A549 (cell line): Measurements from ENCODE around the gene CETP. TPM values are rescaled to one million over a fixed set of nuclear protein-coding genes. Genes with fewer than 3 reads are reported as not detected.

ENCODE experiments used
- ATAC-seq, 2 experiments: fragments of 200-7000 bp in 1 of 2; fragments of >200 bp in 1 of 2; cut with Nextera tagmentation in 1 of 2; cut with Tn5 transposase in 1 of 2; 3 replicates each; pipeline versions ENCODE4 v1.8.0 to v1.9.1; 2018 to 2020; ENCODE audit warnings: mild to moderate bottlenecking in 1 of 2, moderate library complexity in 1 of 2
- CTCF ChIA-PET: fragments of 300-600 bp; sonication (Branson Sonifier 250); formaldehyde crosslinking; extraction: SDS; loops from one replicate; lab custom pipeline; 2021; ENCODE audit warnings: antibody characterized with exemption, inconsistent platforms; lab: Yijun Ruan, JAX
- POLR2A ChIA-PET: fragments of 350-600 bp; formaldehyde crosslinking; extraction: SDS; loops from one replicate; lab custom pipeline; 2021; ENCODE audit warnings: antibody characterized with exemption, inconsistent platforms; lab: Yijun Ruan, JAX
- DNase-seq, 2 experiments: peaks; one replicate each; pipeline versions ENCODE4 v3.0.0 to v3.0.0-alpha.2; 2011 to 2016; ENCODE audit warnings: low read depth in 1 of 2, low spot score in 1 of 2
- FAIRE-seq: peaks from 2 replicates; lab custom pipeline; 2011; peaks lifted over from hg19 to GRCh38; lab: Jason Lieb, UNC
- H3K27ac ChIP-seq, 2 experiments: fragments of >200 bp; sonication (Bioruptor Twin); formaldehyde crosslinking; 3 replicates each; pipeline ENCODE4 v1.5.1; 2016 to 2017
- H3K4me1 ChIP-seq: fragments of >200 bp; sonication (Bioruptor Twin); formaldehyde crosslinking; 3 replicates; pipeline ENCODE4 v1.6.1; 2016
- H3K4me2 ChIP-seq: fragments of >200 bp; sonication (Bioruptor Twin); formaldehyde crosslinking; 3 replicates; pipeline ENCODE4 v1.6.1; 2016
- H3K4me3 ChIP-seq: fragments of >200 bp; sonication (Bioruptor Twin); formaldehyde crosslinking; 3 replicates; pipeline ENCODE4 v1.5.1; 2016
- H3K9me3 ChIP-seq: fragments of >200 bp; sonication (Bioruptor Twin); formaldehyde crosslinking; 3 replicates; pipeline ENCODE4 v1.6.1; 2016
- BCL3 ChIP-seq: fragments of >200 bp; sonication (Bioruptor Twin); formaldehyde crosslinking; IDR thresholded peaks from 3 replicates; pipeline ENCODE4 v1.6.1; 2016
- BHLHE40 ChIP-seq: IDR thresholded peaks from 2 replicates; pipeline ENCODE4 v1.6.1; 2012; ENCODE audit warnings: low read depth, low read length, inconsistent platforms
- CBX8 ChIP-seq: fragments of 200-600 bp; sonication (generic); IDR thresholded peaks from 2 replicates; pipeline ENCODE4 v1.6.1; 2016
- CEBPB ChIP-seq, 2 experiments: fragments of >200 bp in 1 of 2; sonication (Bioruptor Twin) in 1 of 2; formaldehyde crosslinking in 1 of 2; IDR thresholded peaks; 2 replicates each; pipeline ENCODE4 v1.6.1; 2012 to 2016
- EP300 ChIP-seq, 2 experiments: fragments of >200 bp; sonication (Bioruptor Twin); formaldehyde crosslinking; IDR thresholded peaks; 2 replicates in 1 of 2; 3 replicates in 1 of 2; pipeline ENCODE4 v1.6.1; 2016 to 2017
- ESRRA ChIP-seq: fragments of 150-350 bp; IDR thresholded peaks from 2 replicates; pipeline ENCODE4 v1.6.1; 2014; ENCODE audit warnings: mild to moderate bottlenecking, low read length, borderline replicate concordance
- GATA3 ChIP-seq: IDR thresholded peaks from 2 replicates; pipeline ENCODE4 v1.6.1; 2012; ENCODE audit warnings: borderline replicate concordance
- HDAC2 ChIP-seq: fragments of 200-600 bp; sonication (generic); IDR thresholded peaks from 2 replicates; pipeline ENCODE4 v1.6.1; 2016
- HES2 ChIP-seq: fragments of >200 bp; sonication (Bioruptor Twin); formaldehyde crosslinking; IDR thresholded peaks from 2 replicates; pipeline ENCODE4 v1.6.1; 2016
- HOXB13 ChIP-seq: fragments of 250-450 bp; sonication (Bioruptor Pico); IDR thresholded peaks from 2 replicates; pipeline ENCODE4 v1.5.0; 2020; ENCODE audit warnings: low read depth, mild to moderate bottlenecking, moderate library complexity
- JUNB ChIP-seq: fragments of >200 bp; sonication (Bioruptor Twin); formaldehyde crosslinking; IDR thresholded peaks from 2 replicates; pipeline ENCODE4 v1.6.1; 2016
- KDM5A ChIP-seq: fragments of 200-600 bp; sonication (generic); IDR thresholded peaks from 2 replicates; pipeline ENCODE4 v1.6.1; 2016; ENCODE audit warnings: antibody characterized with exemption, mild to moderate bottlenecking
- MAFK ChIP-seq: fragments of 450-650 bp; IDR thresholded peaks from 2 replicates; pipeline ENCODE4 v1.6.1; 2014; ENCODE audit not compliant: partially characterized antibody
- NFE2L2 ChIP-seq: fragments of 150-350 bp; conservative IDR thresholded peaks from 2 replicates; pipeline ENCODE4 v1.6.1; 2014; ENCODE audit warnings: low read length
- POLR2AphosphoS2 ChIP-seq: conservative IDR thresholded peaks from 2 replicates; pipeline ENCODE4 v1.6.1; 2012; ENCODE audit warnings: low read length, improper control_type of control experiment, inconsistent platforms
- RCOR1 ChIP-seq: fragments of 150-350 bp; IDR thresholded peaks from 2 replicates; pipeline ENCODE4 v1.6.1; 2014; ENCODE audit warnings: antibody characterized with exemption, low read length, low read depth
- REST ChIP-seq: fragments of 200-600 bp; sonication (generic); IDR thresholded peaks from 2 replicates; pipeline ENCODE4 v1.6.1; 2016; ENCODE audit warnings: antibody characterized with exemption, mild to moderate bottlenecking, moderate library complexity
- RNF2 ChIP-seq: fragments of 200-600 bp; sonication (generic); IDR thresholded peaks from 2 replicates; pipeline ENCODE4 v1.6.1; 2016; ENCODE audit warnings: low read depth, mild to moderate bottlenecking, antibody characterized with exemption, moderate library complexity, borderline replicate concordance
- SREBF2 ChIP-seq: fragments of 450-650 bp; IDR thresholded peaks from 2 replicates; pipeline ENCODE4 v1.6.1; 2014; ENCODE audit warnings: mild to moderate bottlenecking, moderate library complexity
- ZFP36 ChIP-seq: fragments of 450-650 bp; IDR thresholded peaks from 2 replicates; pipeline ENCODE4 v1.6.1; 2014; ENCODE audit warnings: borderline replicate concordance; ENCODE audit not compliant: partially characterized antibody
- ZNF302 ChIP-seq: fragments of 250-450 bp; sonication (Bioruptor Pico); IDR thresholded peaks from 2 replicates; pipeline ENCODE4 v1.9.0; 2021; ENCODE audit warnings: inconsistent platforms, mild to moderate bottlenecking, moderate library complexity
- ZSCAN20 ChIP-seq: fragments of 250-450 bp; sonication (Bioruptor Pico); IDR thresholded peaks from 2 replicates; pipeline ENCODE4 v1.8.0; 2022; ENCODE audit warnings: mild to moderate bottlenecking, moderate library complexity
- WGBS: methylation state at CpG from one replicate; pipeline ENCODE4 v1.1.6; 2017; ENCODE audit errors: missing lambda C conversion rate; 5-methylcytosine and 5-hydroxymethylcytosine counted together
- polyA plus RNA-seq, 4 experiments: library from polyadenylated mRNA; depleted of rRNA in 3 of 4; stranded (reverse); fragments of >200 nt; fragmentation: RNase III in 1 of 4; extraction: RNeasy Plus Mini Kit Qiagen cat#74134 plus additional on column Dnase treatment in 1 of 4; gene quantifications; 2 replicates in 3 of 4; 3 replicates in 1 of 4; pipeline ENCODE4 v1.2.3, GENCODE V29; 2011 to 2017
- TF ChIP-seq, protein P1 (sequence below): IDR thresholded peaks from 2 replicates; pipeline ENCODE4 v1.6.1; 2012
- TF ChIP-seq, protein P2 (sequence below): fragments of 150-350 bp; IDR thresholded peaks from 2 replicates; pipeline ENCODE4 v1.6.1; 2014; ENCODE audit warnings: low read depth, mild to moderate bottlenecking, low read length

CETP gene
- polyA plus RNA-seq, 2 of the 4 experiments (the other 2 are of a cell fraction), result not detected

GRCh38 chr16:56915336-56916119 is 46.2 kb upstream of the CETP start:
- ChIA-PET POLR2A (interaction anchor here (1.0 kb wide), 1 partner anchor 16 kb away, joined by 5 read pairs; the partner anchor contains the start of gene HERPUD1), CTCF (interaction anchor here (1.3 kb wide), 1 partner anchor 14 kb away, joined by 3 read pairs; no protein-coding TSS in a partner anchor)
- Histone ChIP-seq H3K4me2 (no peak overlapping the region), H3K27ac (no peak overlapping the region), H3K4me3 (no peak overlapping the region), H3K4me1 (no peaks in the 10 kb centered on the region), H3K9me3 (no peaks in the 10 kb centered on the region)
- WGBS, result 57% methylated on average over 13 of the region's 13 CpGs
- no peak for ATAC-seq
- FAIRE-seq, result no peak
- TF ChIP-seq SREBF2 (no peak), ZFP36 (no peak), RCOR1 (no peak), NFE2L2 (no peak), ESRRA (no peak), REST (no peak), CBX8 (no peak), POLR2AphosphoS2 (no peak), HDAC2 (no peak), RNF2 (no peak), BCL3 (no peak)
- TF ChIP-seq, protein P1, sequence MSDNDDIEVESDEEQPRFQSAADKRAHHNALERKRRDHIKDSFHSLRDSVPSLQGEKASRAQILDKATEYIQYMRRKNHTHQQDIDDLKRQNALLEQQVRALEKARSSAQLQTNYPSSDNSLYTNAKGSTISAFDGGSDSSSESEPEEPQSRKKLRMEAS, result no peak
- DNase-seq, result no peak

DNA sequence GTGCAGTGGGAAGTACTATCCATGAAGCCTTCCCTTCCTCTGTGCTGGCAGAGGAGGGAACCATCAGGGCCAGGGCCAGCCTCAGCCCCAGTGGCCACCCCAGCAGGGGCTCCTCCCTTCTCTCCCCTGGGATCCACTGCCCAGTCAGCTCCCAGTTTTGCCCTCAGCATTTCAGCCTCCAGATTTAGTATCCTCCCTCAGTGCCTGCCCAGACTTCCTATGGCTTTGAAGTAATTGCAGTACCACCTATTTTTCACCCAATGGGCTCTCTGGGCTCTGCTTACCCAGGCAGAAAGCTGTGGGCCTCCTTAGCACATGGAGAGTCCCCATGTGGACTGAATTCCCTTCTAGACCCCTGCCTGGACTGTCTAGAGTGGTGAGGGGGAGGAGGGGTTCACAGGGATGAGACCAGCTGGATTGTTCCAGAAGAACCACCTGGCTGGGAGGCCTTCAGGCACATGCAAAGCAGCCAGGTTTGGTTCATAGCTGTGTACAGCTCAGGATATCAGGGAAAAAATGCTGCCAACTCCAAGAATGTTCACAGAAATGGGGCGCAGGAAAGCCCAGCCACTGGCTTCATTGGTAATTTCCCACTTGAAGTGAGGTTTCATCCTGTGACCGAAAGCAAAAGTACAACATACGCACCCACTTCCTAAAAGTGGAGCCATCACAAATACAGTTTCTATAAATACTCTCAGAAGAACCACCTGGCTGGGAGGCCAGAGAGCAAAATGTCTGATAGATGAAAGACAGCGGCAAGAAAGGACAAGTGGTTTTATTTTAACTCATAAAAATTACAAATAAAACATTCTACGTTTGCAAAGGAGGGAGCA is 45.0 kb upstream of the CETP start:
- H3K4me2 ChIP-seq, result no peak overlapping the region
- POLR2A ChIA-PET, result no interaction called here
- CTCF ChIA-PET, result interaction anchor here (0.6 to 2.3 kb wide), 4 partner anchors 11 to 124 kb away, joined by 3 to 5 read pairs (median 4); no protein-coding TSS in a partner anchor
- DNase-seq, result no peak
- FAIRE-seq, result no peak
- ATAC-seq, result no peak
- WGBS, result 70% methylated on average over 5 of the region's 5 CpGs
- no peak overlapping the region for H3K4me3 ChIP-seq
- H3K4me1 ChIP-seq, result no peaks in the 10 kb centered on the region
- no peaks in the 10 kb centered on the region for H3K9me3 ChIP-seq
- TF ChIP-seq ZNF302 (CRISPR knock-in tag), result no peak
- TF ChIP-seq HES2, result no peak
- TF ChIP-seq POLR2AphosphoS2, result no peak
- TF ChIP-seq GATA3, result no peak
- no peak for TF ChIP-seq NFE2L2
- TF ChIP-seq KDM5A, result no peak
- no peak for TF ChIP-seq EP300 (IDR thresholded peaks at IDR 0.05)
- no peak for TF ChIP-seq HOXB13
- no peak for TF ChIP-seq MAFK
- TF ChIP-seq CEBPB (IDR thresholded peaks at IDR 0.05), result no peak
- no peak for TF ChIP-seq BCL3
- TF ChIP-seq JUNB, result no peak
- TF ChIP-seq BHLHE40, result no peak
- TF ChIP-seq ZSCAN20 (CRISPR knock-in tag), result no peak
- TF ChIP-seq, protein P2, sequence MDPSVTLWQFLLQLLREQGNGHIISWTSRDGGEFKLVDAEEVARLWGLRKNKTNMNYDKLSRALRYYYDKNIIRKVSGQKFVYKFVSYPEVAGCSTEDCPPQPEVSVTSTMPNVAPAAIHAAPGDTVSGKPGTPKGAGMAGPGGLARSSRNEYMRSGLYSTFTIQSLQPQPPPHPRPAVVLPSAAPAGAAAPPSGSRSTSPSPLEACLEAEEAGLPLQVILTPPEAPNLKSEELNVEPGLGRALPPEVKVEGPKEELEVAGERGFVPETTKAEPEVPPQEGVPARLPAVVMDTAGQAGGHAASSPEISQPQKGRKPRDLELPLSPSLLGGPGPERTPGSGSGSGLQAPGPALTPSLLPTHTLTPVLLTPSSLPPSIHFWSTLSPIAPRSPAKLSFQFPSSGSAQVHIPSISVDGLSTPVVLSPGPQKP, result no peak
- H3K27ac ChIP-seq, result no peak overlapping the region
